ENCODE measurements around the gene BLMH. TPM values are rescaled to one million over a fixed set of nuclear protein-coding genes. Genes with fewer than 3 reads are reported as not detected.

Gene BLMH
- total RNA-seq, 2 donors from 2014 or later, result 10.8 to 13.9 TPM

- no peaks in the 10 kb centered on the region for H3K36me3 ChIP-seq
- no peak for DNase-seq (ENCODE audit: low spot score)
- H3K4me3 ChIP-seq, result no peak overlapping the region
- H3K9me3 ChIP-seq, result no peaks in the 10 kb centered on the region
- TF ChIP-seq CTCF (IDR thresholded peaks at IDR 0.05), result no peak
- H3K27me3 ChIP-seq, result no peaks in the 10 kb centered on the region
- no peaks in the 10 kb centered on the region for H3K4me1 ChIP-seq
- no peak overlapping the region for H3K27ac ChIP-seq
Observed at GRCh38 chr17:30323895-30324319, 32.2 kb upstream of the BLMH start.

GRCh38 chr17:30323262-30323894 lies 31.6 kb upstream of the BLMH start:
- H3K4me3 ChIP-seq, result no peak overlapping the region
- H3K36me3 ChIP-seq, result no peaks in the 10 kb centered on the region
- H3K9me3 ChIP-seq, result no peaks in the 10 kb centered on the region
- no peaks in the 10 kb centered on the region for H3K4me1 ChIP-seq
- no peak for TF ChIP-seq CTCF (IDR thresholded peaks at IDR 0.05)
- no peak for DNase-seq (ENCODE audit: low spot score)
- no peaks in the 10 kb centered on the region for H3K27me3 ChIP-seq
- no peak overlapping the region for H3K27ac ChIP-seq

GRCh38 chr17:30321314-30321713 lies 29.6 kb upstream of the BLMH start:
- no peaks in the 10 kb centered on the region for H3K36me3 ChIP-seq
- H3K27ac ChIP-seq, result no peak overlapping the region
- no peak for DNase-seq (ENCODE audit: low spot score)
- H3K9me3 ChIP-seq, result no peaks in the 10 kb centered on the region
- H3K27me3 ChIP-seq, result no peaks in the 10 kb centered on the region
- no peaks in the 10 kb centered on the region for H3K4me1 ChIP-seq
- no peak for TF ChIP-seq CTCF (IDR thresholded peaks at IDR 0.05)
- no peak overlapping the region for H3K4me3 ChIP-seq

GRCh38 chr17:30318155-30318554 lies 26.4 kb upstream of the BLMH start:
- Histone ChIP-seq H3K36me3 (no peaks in the 10 kb centered on the region), H3K27ac (no peak overlapping the region), H3K4me3 (no peak overlapping the region), H3K27me3 (no peaks in the 10 kb centered on the region), H3K4me1 (no peaks in the 10 kb centered on the region), H3K9me3 (no peaks in the 10 kb centered on the region)
- TF ChIP-seq CTCF (IDR thresholded peaks at IDR 0.05), result no peak
- no peak for DNase-seq (ENCODE audit: low spot score)

GRCh38 chr17:30316736-30317135 lies 25.0 kb upstream of the BLMH start:
- H3K27me3 ChIP-seq, result no peaks in the 10 kb centered on the region
- H3K9me3 ChIP-seq, result no peaks in the 10 kb centered on the region
- no peak overlapping the region for H3K27ac ChIP-seq
- no peaks in the 10 kb centered on the region for H3K36me3 ChIP-seq
- no peak for DNase-seq (ENCODE audit: low spot score)
- H3K4me1 ChIP-seq, result no peaks in the 10 kb centered on the region
- H3K4me3 ChIP-seq, result no peak overlapping the region
- TF ChIP-seq CTCF (IDR thresholded peaks at IDR 0.05), result no peak

GRCh38 chr17:30315106-30315505 lies 23.4 kb upstream of the BLMH start:
- Histone ChIP-seq H3K27me3 (no peaks in the 10 kb centered on the region), H3K36me3 (no peaks in the 10 kb centered on the region), H3K9me3 (no peaks in the 10 kb centered on the region), H3K4me1 (no peaks in the 10 kb centered on the region), H3K27ac (no peak overlapping the region), H3K4me3 (no peak overlapping the region)
- no peak for DNase-seq (ENCODE audit: low spot score)
- TF ChIP-seq CTCF (IDR thresholded peaks at IDR 0.05), result no peak

Measured in right atrium auricular region (tissue), 2 donors.